NCI-H187 (cell line): Measurements from ENCODE around the gene FOXO3.
A peak's percentile ranks its signal among the peaks of the same experiment; 100 is the strongest.
"Not testable (repeated sequence)": the region's sequence is repeated elsewhere in the genome, so short reads cannot be mapped to it uniquely, and the experiment has no call there.

ENCODE experiments used
- DNase-seq, 2 experiments: peaks; one replicate each; lab custom pipeline; 2025; lab: John Stamatoyannopoulos, UW

The FOXO3 gene

GRCh38 chr6:108661430-108661829 is 100.7 kb downstream of the FOXO3 start:
- no peak for DNase-seq

GRCh38 chr6:108661982-108662381 is 101.3 kb downstream of the FOXO3 start:
- no peak for DNase-seq

DNA sequence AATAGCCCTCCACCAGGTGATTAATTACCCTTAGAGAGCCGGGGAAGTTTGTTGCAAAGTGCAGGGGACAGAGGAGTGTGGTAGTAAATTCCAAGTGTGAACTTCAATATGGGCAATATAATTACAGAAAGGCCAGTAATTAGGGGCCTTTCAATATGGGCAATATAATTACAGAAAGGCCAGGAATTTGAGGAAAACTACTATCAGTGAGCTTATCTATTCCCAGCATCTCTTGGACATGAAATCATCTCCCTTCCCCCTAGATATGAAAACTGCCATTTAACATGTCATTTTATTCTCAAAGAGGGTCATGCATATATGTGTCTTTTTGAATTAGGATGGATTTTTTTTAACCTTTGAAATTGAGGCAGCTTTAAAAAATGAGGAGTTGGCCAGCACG is 102.0 kb downstream of the FOXO3 start:
- DNase-seq: no peak

- DNase-seq: not testable (repeated sequence)
Observed at GRCh38 chr6:108663494-108664064, 102.9 kb downstream of the FOXO3 start.

- no peak for DNase-seq
Observed at GRCh38 chr6:108665495-108666196, 104.9 kb downstream of the FOXO3 start.

DNA sequence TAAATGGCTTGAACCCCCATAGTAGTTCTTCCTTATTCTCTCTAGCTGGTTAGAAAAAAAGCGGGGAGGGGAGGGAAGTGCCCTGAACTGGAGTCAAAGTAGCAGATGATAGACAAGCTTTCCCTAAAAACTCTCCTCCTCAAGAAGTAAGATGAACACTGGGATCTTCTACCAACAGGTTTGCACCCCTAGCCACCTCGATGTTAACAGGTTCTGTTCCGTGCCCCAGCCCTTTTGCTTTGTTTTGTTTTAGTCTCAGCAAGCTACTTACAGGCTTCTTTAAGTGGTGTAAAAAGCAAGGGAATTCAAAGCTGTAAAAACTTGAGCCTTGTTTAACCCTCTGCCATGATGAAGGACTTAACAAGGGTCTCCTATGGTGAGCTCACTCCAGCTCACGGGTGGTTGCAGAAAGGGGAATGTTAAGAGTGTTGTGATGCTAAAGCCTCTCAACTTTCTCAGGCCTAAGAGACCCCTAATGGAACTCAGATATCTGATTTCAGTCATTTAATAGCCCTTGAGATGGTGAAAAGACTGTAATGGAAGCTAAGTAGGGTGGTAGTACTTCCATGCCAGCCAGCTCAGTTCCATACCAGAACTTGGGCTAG is 106.0 kb downstream of the FOXO3 start:
- DNase-seq: peak; percentile 48 to 77

- DNase-seq: no peak
Observed at GRCh38 chr6:108667993-108668392, 107.3 kb downstream of the FOXO3 start.

DNA sequence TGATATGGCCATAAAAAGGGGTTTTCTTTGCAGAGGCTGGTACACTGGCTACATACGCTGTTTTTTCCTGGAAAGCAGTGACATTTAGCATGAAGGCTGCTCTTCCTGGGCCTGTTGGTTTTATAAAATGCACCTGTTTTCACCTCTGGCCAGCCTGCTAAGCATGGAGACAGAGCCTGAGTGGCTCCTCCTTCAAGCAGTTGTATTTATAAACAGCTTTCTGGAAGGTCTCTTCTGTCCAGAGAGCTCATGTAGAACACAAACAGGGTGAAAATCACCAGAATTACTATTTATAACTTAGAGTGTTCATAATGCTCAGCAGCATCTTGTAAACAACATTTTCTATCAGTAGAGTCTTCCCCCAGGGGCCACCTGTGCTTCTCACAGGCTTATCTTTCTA is 109.0 kb downstream of the FOXO3 start:
- no peak for DNase-seq

DNA sequence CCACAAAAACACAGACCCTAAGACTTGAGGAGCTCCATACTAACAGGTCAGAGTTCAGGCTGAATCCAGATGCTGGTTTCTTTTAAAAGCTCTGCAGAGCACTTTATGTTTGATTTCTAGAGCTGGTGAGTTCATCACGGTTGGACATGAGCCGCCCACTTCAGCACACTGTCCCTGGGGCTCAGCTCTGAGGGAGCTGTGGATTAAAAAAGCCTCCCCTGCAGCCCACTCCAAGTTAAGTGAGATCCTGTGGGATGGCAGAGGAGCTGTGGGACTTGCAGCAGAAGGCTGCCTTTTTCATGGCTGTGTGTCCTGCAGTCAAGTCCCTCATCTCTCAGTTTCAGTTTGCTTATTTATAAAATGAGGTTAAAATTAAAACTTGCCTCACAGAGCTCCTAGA is 110.5 kb downstream of the FOXO3 start:
- no peak for DNase-seq

GRCh38 chr6:108671790-108672189 is 111.1 kb downstream of the FOXO3 start:
- DNase-seq: no peak

DNA sequence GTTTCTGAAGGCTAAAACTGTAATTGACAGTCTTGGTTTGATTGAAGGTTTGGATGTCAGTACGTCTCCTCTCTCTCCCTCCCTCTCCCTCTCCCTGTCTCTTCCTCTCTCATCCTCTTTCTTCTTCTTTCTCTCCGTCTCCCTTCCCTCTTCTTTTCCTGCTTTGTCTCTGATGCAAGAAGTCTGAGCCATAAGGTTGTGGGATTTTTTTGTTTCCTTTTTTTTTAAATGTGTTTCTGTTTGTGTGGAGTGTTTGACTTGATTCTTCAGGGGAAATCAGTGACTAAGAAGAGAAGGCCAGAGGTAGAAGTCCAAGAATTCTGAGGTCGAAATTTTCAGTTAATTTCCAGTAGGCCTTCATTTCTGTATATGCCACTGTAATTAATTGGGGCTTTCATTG is 111.9 kb downstream of the FOXO3 start:
- no peak for DNase-seq

- DNase-seq: no peak
Observed at GRCh38 chr6:108673153-108673552, 112.4 kb downstream of the FOXO3 start.

DNA sequence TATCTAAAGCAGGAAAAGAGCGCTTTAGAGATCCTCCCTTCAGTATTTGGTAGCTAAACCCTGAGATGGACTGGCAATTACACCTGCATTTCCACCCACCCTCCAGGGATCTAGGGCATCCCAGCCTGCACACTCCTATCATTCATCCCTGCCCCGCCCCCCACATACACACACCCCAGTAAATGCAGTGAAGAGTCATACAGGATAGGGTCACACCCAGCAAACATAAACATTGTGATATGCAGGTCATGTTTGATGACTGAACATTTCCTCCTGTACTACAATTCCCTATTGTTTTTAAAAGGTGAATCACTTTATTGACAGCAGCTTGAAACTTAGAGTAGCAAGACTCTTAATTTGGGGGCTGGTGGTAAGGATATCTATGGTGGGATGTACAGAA is 112.9 kb downstream of the FOXO3 start:
- DNase-seq: no peak

GRCh38 chr6:108675226-108676200 is 114.8 kb downstream of the FOXO3 start:
- no peak for DNase-seq

DNA sequence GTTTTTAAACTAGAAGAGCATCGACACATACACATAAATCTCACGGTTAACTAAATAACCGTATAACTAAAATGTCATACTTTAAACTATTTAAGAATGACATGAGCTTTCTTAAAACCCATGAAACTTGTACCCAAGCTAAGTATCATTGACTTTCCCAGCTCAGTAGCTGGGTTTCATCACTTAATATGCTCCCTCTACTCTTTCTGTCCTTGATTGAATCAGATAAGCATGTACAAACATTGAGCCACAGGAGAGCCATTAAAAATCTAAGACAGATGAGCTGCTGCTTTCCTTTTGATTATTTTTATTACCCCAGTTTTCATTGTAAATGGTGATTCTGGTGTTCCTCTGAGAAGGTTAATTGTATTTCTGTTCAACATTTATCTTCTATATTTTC is 115.8 kb downstream of the FOXO3 start:
- no peak for DNase-seq

DNA sequence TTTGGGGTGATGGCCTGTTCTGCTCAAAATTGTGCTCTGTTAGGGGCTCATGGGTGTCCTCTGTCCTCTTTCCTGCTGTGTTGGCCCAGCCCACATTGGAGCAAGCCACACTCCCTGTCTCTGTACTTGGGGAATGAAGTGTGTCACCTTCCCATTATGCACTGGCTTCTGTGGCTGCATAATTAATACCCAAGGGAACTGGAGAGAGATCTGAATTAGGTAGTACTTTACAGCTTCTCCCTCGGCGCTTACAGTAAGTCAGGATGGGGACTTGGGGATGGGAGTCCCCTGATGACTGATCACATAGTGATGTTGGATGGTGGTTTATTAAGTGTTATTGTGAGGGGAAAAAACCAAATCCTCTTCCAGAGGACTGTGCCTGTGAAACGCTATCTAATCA is 116.6 kb downstream of the FOXO3 start:
- peak in 1 of 2 experiments; percentile 10 for DNase-seq

GRCh38 chr6:108677894-108678293 is 117.2 kb downstream of the FOXO3 start:
- DNase-seq: no peak

DNA sequence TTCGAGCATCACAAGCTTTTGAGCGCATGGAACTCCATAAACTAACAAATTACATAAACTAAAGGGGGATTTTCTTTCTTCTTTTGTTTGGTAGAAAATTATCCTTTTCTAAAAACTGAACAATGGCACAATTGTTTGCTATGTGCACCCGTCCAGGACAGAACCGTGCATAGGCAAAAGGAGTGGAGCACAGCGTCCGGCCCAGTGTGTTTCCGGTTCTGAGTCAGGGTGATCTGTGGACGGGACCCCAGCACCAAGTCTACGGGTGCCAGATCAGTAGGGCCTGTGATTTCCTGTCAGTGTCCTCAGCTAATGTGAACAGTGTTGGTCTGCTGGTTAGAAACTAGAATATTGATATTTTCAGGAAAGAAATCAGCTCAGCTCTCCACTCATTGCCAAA is 119.6 kb downstream of the FOXO3 start:
- DNase-seq: not testable (repeated sequence)

GRCh38 chr6:108681721-108682120 is 121.0 kb downstream of the FOXO3 start:
- DNase-seq: not testable (repeated sequence)

DNA sequence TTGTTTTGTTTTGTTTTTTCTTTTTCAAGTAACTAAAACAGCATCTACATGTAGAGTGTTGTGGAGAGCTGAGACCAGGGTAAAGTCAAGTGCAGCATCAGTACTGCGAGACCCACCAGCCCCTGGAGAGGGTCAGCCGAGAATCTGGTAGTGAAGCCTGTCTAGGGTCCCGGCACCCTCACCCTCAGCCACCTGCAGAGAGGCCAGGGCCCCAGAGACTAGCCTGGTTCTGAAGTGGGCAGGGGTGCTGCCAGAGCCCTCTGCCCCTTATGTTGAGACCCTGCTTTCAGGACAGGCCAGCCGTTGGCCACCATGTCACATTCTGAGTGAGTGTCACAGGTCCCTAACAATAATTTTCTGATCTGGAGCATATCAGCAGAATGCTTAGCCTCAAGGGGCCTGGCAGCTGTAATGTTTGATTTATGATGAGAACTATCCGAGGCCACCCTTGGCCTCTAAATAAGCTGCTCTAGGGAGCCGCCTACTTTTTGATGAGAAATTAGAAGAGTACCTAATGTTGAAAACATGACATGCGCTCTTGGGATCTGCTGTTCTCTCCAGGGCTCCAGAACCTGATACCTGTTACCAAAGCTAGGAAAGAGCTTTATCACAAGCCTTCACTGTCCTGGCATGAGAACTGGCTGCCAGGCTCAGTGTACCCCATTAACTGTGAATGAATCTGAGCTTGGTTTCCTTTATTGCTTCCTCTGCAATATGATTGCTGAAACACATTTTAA is 121.8 kb downstream of the FOXO3 start:
- DNase-seq: not testable (repeated sequence)

- DNase-seq: not testable (repeated sequence)
Observed at GRCh38 chr6:108683976-108684375, 123.3 kb downstream of the FOXO3 start.
